HG03097 (cell line): ENCODE data around the gene PLEKHA7.

Experiments used
- ATAC-seq: cut with Tn5 transposase; IDR thresholded peaks from one replicate; pipeline ENCODE4 v1.9.1; 2021; ENCODE audit not compliant: unreplicated experiment, low FRiP score

The PLEKHA7 gene

DNA sequence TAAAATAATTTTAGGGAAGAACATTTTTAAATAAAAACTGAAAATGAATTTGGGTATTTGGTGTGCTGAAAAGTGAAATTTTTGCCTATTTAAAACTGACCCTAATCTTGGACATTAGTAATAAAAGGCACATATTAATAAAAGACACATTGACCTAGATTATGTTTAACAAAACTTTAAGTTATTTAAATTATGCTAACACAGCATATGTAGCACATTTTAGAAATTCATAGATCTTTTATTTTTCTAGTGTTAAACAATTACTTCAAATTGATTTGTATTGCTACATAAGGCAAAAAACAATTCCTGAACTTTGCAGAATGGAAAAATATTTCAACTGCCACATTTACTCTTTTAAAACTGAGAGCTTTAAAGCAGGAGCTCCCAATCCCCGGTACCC, 265.1 kb downstream of the PLEKHA7 start:
- no peak for ATAC-seq

- no peak for ATAC-seq
Measured at GRCh38 chr11:16745950-16746605, 268.1 kb downstream of the PLEKHA7 start.

DNA sequence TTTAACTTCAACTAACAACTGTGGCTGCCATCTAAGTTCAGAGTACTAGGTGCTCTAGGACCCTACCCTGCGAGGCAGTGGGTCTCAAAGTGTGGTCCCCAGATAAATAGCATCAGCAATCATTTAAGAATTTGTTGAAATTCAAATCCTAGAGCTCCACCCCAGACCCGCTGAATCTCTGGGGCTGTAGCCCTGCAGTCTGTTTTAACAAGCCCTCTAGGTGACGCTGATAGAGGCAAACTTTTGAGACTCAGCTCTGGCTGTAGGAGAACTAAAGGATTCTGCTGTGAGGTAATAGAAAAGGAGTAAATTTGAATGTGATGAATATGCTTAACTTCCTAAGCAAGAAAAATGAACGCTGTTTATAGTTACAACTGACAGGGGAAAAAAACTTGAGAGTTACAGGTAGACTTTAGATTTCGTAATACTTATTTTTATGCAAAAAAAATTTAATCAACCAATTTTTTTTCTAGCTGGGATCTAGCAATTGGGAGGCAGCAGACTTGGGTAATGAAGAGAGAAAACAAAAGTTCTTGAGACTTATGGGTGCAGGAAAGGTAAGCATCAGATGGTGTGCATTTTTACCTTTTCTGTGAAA, 270.0 kb downstream of the PLEKHA7 start:
- ATAC-seq, result no peak

DNA sequence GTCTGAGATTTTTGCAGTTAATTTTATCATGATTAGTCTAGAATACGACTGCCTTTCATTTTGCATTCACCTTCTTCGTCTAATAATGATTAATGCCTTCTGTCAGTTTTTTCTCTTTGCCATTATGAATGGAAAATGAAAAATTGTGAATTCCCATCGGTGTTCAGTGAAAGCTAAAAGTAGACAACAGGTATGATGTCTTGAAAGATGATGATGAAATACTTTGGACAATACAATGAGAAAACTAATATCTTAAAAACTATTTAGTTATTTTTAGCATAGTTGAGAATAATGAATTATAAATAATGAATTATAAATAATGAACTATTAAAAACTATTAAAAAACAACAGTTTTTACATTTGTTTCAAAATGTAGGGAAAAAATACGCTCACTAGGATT, 270.7 kb downstream of the PLEKHA7 start:
- ATAC-seq, result no peak

- ATAC-seq, result no peak
Measured at GRCh38 chr11:16741473-16741872, 272.7 kb downstream of the PLEKHA7 start.

DNA sequence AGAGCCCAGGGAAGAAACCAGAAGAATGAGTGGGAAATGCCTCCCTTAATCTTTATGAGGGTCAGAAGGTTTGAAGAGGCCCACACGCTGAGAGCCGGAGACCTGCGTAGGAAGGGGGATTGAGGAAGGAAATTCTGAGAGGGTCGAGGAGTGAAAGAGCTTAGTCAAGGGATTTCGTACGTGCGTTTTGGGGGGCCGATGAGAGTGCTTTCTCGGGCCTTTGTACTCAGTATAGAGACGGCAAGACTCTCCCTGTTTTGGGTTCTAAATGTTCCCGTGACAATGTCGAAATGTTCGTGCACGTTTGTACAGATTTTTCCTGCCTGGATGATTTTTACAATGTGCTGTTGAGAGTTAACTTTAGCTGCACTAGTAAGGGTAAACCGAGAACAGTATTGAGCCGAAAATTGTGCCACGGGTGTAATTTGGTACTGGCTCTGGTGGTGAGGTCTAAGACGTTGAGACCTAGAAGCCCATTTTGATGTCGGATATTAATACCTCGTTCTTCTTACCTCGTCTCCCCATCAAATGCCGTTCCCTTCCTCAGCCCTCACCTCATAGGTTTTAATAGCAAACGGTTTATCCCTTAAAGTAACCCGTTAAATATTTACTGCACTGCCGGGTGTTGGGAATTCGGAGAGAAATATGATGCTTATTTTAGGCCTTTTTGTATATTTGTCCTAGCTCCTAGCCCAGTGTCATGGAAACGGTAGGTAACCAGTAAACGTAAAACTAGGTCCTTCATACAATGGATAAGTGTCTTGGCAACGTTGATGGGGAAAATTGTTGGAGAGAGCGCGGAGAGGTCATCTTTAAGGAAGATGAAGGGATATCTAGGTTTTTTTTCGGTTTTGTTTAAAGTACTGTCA, 275.0 kb downstream of the PLEKHA7 start:
- ATAC-seq, result no peak

GRCh38 chr11:16738193-16738946, 275.8 kb downstream of the PLEKHA7 start, which contains the start of gene C11orf58:
Gene C11orf58, plus strand, starts transcription at chr11:16738647. Its CDS starts 132 bp downstream, at chr11:16738779.
- ATAC-seq, result peak; percentile 99

DNA sequence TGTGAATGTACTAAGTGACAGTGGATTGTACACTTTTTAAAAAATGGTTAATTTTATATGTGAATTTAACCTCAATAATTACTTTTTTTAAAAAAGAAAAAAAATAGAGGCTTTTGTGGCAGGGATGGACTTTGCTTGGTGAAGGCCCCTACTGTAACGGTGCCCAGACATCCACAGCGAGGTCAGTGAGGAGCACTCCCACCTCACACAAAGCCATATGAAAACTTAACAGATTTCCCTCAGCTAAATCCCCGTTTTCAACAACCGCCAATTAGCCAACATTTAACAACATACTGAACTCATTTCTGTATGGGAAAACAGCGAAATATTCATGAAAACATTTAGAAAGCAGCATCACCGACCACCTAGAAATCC, 276.4 kb downstream of the PLEKHA7 start:
- ATAC-seq, result peak; percentile 2
